Hepatocyte (in vitro differentiated cells): Measurements from ENCODE around the gene SIRPG.

Source experiments
- EZH2phosphoT487 ChIP-seq: fragments of 200-600 bp; sonication (generic); IDR thresholded peaks from one replicate; pipeline ENCODE4 v1.6.1; 2018; ENCODE audit warnings: antibody characterized with exemption, mild to moderate bottlenecking, low read depth, moderate library complexity; ENCODE audit not compliant: unreplicated experiment, severe bottlenecking
- TF ChIP-seq, protein P1 (sequence below): fragments of 200-600 bp; sonication (generic); IDR thresholded peaks from 2 replicates; pipeline ENCODE4 v1.5.1; 2016; ENCODE audit warnings: antibody characterized with exemption, mild to moderate bottlenecking; ENCODE audit not compliant: poor library complexity

GRCh38 chr20:1664911-1665310 is 7.3 kb upstream of the SIRPG start:
- TF ChIP-seq, protein P1, sequence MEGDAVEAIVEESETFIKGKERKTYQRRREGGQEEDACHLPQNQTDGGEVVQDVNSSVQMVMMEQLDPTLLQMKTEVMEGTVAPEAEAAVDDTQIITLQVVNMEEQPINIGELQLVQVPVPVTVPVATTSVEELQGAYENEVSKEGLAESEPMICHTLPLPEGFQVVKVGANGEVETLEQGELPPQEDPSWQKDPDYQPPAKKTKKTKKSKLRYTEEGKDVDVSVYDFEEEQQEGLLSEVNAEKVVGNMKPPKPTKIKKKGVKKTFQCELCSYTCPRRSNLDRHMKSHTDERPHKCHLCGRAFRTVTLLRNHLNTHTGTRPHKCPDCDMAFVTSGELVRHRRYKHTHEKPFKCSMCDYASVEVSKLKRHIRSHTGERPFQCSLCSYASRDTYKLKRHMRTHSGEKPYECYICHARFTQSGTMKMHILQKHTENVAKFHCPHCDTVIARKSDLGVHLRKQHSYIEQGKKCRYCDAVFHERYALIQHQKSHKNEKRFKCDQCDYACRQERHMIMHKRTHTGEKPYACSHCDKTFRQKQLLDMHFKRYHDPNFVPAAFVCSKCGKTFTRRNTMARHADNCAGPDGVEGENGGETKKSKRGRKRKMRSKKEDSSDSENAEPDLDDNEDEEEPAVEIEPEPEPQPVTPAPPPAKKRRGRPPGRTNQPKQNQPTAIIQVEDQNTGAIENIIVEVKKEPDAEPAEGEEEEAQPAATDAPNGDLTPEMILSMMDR = no peak
- TF ChIP-seq EZH2phosphoT487 = no peak
